ENCODE results near the gene WWP2. TPM values are rescaled to one million over a fixed set of nuclear protein-coding genes. Genes with fewer than 3 reads are reported as not detected.
"Not testable (repeated sequence)": the region's sequence is repeated elsewhere in the genome, so short reads cannot be mapped to it uniquely, and the experiment has no call there.

WWP2 gene
- total RNA-seq, 2 donors from 2014 or later, result 83.3 to 102 TPM

- no peak for ATAC-seq
- DNase-seq, result no peak
These were observed 83.0 kb downstream of the WWP2 start for GRCh38 chr16:69845181-69845580.

GRCh38 chr16:69847643-69848042 is 85.5 kb downstream of the WWP2 start:
- ATAC-seq (no peak), DNase-seq (no peak)
- intact Hi-C loops (cut with DNase I, micrococcal nuclease), result no loop called here

More at GRCh38 chr16:69845181-69845580, 83.0 kb downstream of the WWP2 start:
- intact Hi-C loops (cut with DNase I, micrococcal nuclease), result no loop called here

DNA sequence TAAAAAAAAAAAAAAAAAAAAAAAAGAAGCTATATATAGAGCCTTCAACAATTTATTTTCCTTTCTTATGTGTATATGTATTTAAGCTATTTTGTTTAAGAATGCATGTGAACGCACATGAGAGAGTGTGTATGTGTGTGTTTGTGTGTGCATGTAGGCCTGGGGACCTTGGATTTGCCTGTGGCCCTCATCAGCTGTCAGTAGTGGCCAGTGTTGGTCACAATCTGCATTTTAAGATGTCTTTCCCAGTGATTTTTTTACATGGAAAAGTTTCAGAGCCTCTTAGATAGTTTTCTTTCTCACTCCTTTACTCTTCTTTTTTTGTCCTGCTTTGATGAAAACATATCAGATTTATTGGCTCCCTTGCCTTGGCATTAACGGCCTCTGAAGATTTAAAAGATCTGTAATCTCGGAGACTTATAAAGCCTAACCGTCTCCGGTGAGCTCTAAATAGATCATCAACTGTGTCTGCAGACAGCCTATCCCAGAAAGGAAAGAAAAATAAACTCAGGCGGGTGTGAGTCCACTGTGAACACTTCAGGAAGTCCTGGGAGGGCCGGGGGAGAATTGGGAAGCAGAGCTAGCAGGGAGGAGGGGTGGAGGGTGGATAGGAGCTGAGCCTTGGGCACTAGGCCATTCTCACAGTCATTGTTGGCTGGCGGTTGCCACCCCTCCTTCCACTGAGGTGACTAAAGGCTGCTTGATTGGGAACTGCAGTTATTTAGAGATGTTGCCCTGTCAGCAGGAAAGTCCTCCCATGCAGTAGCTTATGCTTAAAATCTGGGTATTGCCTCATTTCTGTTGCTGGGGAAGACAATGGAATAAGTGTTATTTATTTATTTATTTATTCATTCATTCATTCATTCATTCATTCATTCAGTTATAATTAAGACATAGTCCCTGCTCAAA is 86.8 kb downstream of the WWP2 start:
- ATAC-seq (peak; percentile 96), DNase-seq (peak; percentile 85 to 93)
- intact Hi-C loops (cut with DNase I, micrococcal nuclease), result no loop called here

- intact Hi-C loops (cut with DNase I, micrococcal nuclease), result no loop called here
These were observed 89.5 kb downstream of the WWP2 start for GRCh38 chr16:69851491-69852240.

GRCh38 chr16:69852815-69853214 is 90.7 kb downstream of the WWP2 start:
- intact Hi-C loops (cut with DNase I, micrococcal nuclease), result no loop called here
- no peak for DNase-seq
- ATAC-seq, result no peak

More at GRCh38 chr16:69851491-69852240, 89.5 kb downstream of the WWP2 start:
- DNase-seq (no peak), ATAC-seq (no peak)

DNA sequence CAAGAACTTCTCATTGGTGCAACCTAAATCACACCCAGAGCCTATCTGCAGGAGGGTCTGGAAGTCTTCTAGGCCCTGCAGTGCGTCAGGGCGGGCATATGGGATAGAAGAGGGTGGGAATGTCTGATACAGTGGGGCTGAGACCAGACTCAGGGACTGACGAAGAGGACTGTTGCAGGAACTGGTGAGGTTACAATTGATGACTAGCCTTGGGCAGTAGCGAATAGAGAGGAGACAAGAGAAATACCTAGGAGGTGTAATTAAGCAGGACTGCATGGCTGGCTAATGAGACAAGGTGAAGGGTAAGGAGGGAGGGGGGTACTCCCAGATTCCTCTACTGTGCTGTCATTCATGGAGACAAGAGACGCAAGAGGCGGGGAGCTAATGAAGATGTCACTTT is 91.3 kb downstream of the WWP2 start:
- ATAC-seq (no peak), DNase-seq (no peak)
- intact Hi-C loops (cut with DNase I, micrococcal nuclease), result no loop called here

DNA sequence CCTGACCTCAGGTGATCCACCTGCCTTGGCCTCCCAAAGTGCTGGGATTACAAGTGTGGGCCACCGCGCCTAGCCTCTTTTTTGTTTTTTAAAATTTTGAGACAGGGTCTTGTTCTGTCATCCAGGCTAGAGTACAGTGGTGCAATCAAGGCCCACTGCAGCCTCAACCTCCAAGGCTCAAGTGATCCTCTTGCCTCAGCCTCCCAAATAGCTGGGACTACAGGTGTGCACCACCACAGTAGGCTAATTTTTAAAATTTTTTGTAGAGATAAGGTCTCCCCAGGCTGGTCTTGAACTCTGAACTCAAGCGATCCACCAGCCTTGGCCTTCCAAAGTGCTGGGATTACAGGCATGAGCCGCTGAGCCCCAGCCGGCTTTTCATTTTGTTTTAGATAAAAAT is 92.6 kb downstream of the WWP2 start:
- DNase-seq; ATAC-seq; intact Hi-C loops (cut with DNase I, micrococcal nuclease): not testable (repeated sequence)

- intact Hi-C loops (cut with DNase I, micrococcal nuclease), result no loop called here
- no peak for DNase-seq
- ATAC-seq, result no peak
These were observed 93.5 kb downstream of the WWP2 start for GRCh38 chr16:69855592-69855991.

GRCh38 chr16:69858191-69859104 is 96.3 kb downstream of the WWP2 start:
- ATAC-seq (peak; percentile 13), DNase-seq (no peak)
- intact Hi-C loops (cut with DNase I, micrococcal nuclease), result no loop called here

DNA sequence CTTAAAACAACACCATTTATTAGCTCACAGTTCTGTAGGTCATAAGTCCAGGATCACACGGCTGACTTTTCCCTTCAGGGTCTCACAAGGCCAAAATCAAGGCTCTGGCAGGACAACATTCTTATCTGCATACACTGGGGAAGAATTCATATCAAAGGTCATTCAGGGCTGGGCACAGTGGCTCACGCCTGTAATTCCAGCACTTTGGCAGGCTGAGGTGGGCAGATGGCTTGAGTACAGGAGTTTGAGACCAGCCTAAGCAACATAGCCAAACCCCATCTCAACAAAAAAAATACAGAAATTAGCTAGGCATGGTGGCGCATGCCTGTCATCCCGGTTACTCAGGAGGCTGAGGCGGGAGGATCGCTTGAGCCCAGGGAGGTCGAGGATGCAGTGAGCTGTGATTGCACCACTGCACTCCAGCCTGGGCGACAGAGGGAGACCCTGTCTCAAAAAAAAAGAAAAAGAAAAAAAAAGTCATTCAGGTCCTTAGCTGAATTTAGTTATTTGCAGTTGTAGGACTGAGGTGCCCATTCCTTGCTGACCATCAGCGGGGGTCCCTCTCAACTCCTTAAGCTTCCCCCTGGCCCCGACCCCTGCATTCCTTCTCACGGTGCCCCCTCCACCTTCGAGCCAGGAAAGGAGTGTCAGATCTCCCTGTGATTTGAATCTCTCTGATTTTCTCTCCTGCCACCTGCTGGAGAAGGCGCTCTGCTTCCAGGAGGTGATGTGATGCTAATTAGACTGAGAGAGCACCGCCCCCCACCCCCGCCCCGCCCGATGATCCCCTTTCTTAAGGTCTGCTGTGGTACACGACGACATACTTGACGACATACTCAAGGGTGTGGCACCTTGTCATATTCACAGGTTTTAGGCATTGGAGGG is 97.2 kb downstream of the WWP2 start:
- intact Hi-C loops (cut with DNase I, micrococcal nuclease), result no loop called here
- ATAC-seq (peak; percentile 68), DNase-seq (peak; percentile 71 to 76)

DNA sequence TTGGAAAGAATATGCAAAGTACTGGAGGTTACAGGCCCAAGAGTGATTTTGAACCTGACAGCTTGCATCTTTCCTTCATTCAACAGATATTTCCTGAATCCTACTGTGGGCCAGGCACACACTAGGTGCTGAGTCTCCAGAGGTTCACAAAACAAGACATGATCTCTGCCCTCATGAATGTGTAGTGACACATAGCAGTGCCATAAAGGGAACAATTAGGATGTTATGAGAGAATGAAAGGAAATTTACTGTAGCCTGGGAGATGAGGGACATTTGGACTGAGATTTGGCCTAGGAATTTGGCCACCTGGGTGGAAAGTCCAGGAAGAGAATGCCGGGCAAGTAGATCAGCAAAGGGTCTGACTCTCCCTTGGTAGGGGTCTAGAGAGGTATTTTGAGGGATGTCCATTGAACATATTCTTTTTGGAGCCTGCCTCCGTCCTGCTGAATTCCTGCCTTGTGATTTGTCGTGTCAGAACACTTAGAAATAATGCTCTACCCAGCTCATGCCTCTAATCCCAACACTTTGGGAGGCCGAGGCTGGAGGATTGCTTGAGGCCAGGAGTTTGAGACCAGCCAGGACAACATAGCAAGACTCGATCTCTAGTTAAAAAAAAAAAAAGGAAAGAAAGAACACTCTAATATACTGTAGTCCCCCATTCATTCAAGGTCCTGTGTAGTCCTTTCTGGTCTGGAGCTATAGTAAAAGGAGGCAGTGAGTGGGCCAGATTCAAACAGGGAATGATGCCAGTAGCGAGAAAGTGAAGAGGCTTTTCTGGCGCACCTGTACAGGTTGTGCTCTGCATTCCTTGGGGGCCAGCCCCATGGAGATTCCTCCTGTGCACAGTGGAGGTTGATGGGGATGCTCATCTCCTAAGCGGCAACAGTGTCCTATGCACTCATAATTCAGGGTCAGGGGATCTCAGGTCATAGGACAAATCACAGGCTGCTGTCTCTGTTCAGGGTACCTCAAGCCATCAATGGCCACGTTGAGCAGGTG is 98.4 kb downstream of the WWP2 start:
- no peak for DNase-seq
- peak; percentile 66 for ATAC-seq
- intact Hi-C loops (cut with DNase I, micrococcal nuclease), result no loop called here

DNA sequence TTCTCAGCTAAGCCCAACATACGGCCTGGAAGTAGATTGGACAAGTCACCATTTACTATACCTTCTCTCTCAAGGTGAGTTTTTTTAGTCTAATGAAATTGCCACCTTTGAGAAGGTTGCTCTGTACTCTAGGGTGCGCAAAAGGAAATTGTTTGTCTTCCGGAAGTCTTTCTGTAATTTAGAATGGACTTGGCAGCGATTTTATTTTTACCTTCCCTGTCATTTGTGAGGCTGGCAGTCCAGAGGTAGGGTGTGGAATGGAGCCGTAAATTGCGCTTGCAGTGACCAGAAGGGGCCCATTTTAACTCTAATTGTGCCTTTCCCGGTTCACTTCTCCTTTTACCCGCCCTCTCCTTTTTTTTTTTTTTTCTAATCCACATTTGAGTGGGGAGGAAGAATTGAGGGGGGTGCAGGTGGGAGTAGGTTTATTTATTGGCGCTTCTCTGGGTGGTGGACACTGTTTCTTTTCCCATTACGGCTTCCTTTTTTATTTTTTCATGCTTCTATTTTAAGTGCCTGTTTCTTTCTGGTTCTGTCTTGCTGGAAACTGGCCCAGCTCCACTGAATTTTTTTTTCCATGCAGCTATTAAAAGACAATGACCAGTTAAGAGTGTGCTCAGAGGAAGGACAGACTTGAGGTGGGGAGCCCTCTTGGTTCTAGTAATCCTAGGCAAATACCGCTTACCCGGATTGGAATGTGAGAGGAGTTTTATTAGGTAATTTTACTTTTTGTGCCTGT is 99.3 kb downstream of the WWP2 start:
- intact Hi-C loops (cut with DNase I, micrococcal nuclease), result no loop called here
- ATAC-seq (peak; percentile 70), DNase-seq (peak in 1 of 2 donors; percentile 60)

DNA sequence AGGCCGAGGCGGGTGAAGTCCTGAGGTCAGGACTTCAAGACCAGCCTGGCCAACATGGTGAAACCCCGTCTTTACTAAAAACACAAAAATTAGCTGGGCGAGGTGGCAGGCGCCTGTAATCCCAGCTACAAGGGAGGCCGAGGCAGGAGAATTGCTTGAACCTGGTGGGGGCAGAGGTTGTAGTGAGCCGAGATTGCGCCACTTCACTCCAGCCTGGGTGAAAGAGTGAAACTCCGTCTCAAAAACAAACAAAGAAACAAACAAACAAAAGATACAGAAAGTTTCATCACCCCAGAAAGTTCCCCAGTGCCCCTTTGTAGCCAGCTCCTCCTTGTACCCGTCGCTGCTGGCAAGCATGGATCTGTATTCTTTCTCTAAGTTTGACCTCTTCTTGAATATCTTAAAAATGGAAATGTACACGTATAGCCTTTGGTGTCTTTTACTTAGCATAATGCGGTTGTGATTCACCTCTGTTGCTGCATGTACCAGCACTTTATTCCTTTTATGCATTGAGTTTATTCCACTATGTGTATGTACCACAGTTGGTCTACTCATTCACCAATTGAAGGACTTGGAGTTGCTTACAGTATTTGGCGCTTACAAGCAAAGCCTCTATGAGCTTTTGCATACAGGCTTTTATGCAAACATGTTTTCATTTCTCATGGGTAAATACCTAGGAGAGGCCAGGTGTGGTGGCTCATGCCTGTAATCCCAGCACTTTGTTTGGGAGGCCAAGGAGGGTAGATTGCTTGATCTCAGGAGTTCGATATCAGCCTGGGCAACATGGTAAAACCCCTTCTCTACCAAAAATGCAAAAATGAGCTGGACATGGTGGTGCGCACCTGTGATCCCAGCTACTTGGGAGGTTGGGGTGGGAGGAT is 101.5 kb downstream of the WWP2 start:
- no peak for ATAC-seq
- no peak for DNase-seq
- intact Hi-C loops (cut with DNase I, micrococcal nuclease), result no loop called here

DNA sequence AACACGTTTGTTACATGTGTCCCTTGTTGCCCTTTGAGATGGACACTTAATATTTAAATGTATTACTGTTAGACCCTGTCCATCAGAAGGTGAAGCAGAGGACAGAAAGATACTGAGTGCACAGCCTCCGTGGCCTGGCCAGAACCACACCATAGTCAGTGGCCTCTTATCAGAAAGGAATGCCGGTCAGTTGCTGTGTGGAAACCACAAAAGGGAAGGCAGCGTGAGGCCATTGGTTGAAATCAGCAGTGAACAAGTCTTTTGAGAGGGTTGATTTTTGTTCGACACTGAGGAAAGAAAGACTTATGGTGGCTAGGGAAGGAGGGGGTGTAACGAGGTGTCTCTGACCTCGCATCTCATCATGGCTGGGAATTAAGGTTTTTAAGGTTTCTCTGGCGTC is 103.6 kb downstream of the WWP2 start:
- ATAC-seq, result no peak
- intact Hi-C loops (cut with DNase I, micrococcal nuclease), result no loop called here

More for the DNA sequence above, 103.6 kb downstream of the WWP2 start:
- DNase-seq, result no peak

Measured in left colon (tissue), 2 donors.